NCI-H2196 treated with DMSO at 0.1 percent for 48 hours (cell line): Measurements from ENCODE around the gene TADA3.
A peak's percentile ranks its signal among the peaks of the same experiment; 100 is the strongest.

Experiments
- DNase-seq: peaks from one replicate; lab custom pipeline; 2025; ENCODE audit not compliant: unreplicated experiment; lab: John Stamatoyannopoulos, UW

TADA3 gene

GRCh38 chr3:9762871-9763270 is 29.4 kb downstream of the TADA3 start:
- DNase-seq: no peak

GRCh38 chr3:9761919-9762318 is 30.4 kb downstream of the TADA3 start:
- DNase-seq: no peak

- no peak for DNase-seq
Measured at GRCh38 chr3:9760779-9761505, 31.3 kb downstream of the TADA3 start.

GRCh38 chr3:9757427-9757826 is 34.8 kb downstream of the TADA3 start:
- DNase-seq: no peak

GRCh38 chr3:9754678-9755077 is 37.6 kb downstream of the TADA3 start:
- DNase-seq: no peak

- DNase-seq: no peak
Measured at GRCh38 chr3:9750556-9751411, 41.5 kb downstream of the TADA3 start.

- DNase-seq: peak; percentile 86
Measured at GRCh38 chr3:9749645-9750555, 42.4 kb downstream of the TADA3 start, which contains the start of gene OGG1. Gene OGG1 (plus strand): TSS chr3:9749952. CDS start chr3:9750287, 335 bp downstream.

GRCh38 chr3:9749296-9749644 is 43.0 kb downstream of the TADA3 start:
- DNase-seq: no peak

- DNase-seq: no peak
Measured at GRCh38 chr3:9748031-9748430, 44.2 kb downstream of the TADA3 start.

- DNase-seq: no peak
Measured at GRCh38 chr3:9747267-9747666, 45.0 kb downstream of the TADA3 start.

- no peak for DNase-seq
Measured at GRCh38 chr3:9746330-9746729, 45.9 kb downstream of the TADA3 start.

GRCh38 chr3:9745521-9745920 is 46.8 kb downstream of the TADA3 start:
- no peak for DNase-seq

GRCh38 chr3:9744162-9744561 is 48.1 kb downstream of the TADA3 start:
- DNase-seq: no peak

- no peak for DNase-seq
Measured at GRCh38 chr3:9743548-9743947, 48.7 kb downstream of the TADA3 start.

GRCh38 chr3:9742560-9742959 is 49.7 kb downstream of the TADA3 start:
- DNase-seq: no peak

GRCh38 chr3:9739181-9739580 is 53.1 kb downstream of the TADA3 start:
- no peak for DNase-seq

GRCh38 chr3:9736831-9737230 is 55.4 kb downstream of the TADA3 start:
- no peak for DNase-seq

- DNase-seq: no peak
Measured at GRCh38 chr3:9732740-9733115, 59.5 kb downstream of the TADA3 start.

- no peak for DNase-seq
Measured at GRCh38 chr3:9732080-9732739, 60.1 kb downstream of the TADA3 start.

GRCh38 chr3:9731206-9732079 is 60.8 kb downstream of the TADA3 start, which contains the start of gene BRPF1:
Gene BRPF1 (plus strand): TSS chr3:9731735. CDS start chr3:9734141, 2,406 bp downstream.
- peak; percentile 71 for DNase-seq
